ENCODE measurements around the gene NPM1.

GRCh38 chr5:171409164-171410136 is 21.8 kb downstream of the NPM1 start:
- TF ChIP-seq POLR2A (IDR thresholded peaks at IDR 0.05) (no peak), POLR2AphosphoS5 (IDR thresholded peaks at IDR 0.05) (no peak)
- TF ChIP-seq, protein P1, sequence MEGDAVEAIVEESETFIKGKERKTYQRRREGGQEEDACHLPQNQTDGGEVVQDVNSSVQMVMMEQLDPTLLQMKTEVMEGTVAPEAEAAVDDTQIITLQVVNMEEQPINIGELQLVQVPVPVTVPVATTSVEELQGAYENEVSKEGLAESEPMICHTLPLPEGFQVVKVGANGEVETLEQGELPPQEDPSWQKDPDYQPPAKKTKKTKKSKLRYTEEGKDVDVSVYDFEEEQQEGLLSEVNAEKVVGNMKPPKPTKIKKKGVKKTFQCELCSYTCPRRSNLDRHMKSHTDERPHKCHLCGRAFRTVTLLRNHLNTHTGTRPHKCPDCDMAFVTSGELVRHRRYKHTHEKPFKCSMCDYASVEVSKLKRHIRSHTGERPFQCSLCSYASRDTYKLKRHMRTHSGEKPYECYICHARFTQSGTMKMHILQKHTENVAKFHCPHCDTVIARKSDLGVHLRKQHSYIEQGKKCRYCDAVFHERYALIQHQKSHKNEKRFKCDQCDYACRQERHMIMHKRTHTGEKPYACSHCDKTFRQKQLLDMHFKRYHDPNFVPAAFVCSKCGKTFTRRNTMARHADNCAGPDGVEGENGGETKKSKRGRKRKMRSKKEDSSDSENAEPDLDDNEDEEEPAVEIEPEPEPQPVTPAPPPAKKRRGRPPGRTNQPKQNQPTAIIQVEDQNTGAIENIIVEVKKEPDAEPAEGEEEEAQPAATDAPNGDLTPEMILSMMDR (IDR thresholded peaks at IDR 0.05) = no peak

Measured in breast epithelium (tissue), 3 donors.